GM12878 (cell line): Measurements from ENCODE around the gene ZNF473.
"Not testable (repeated sequence)": the region's sequence is repeated elsewhere in the genome, so short reads cannot be mapped to it uniquely, and the experiment has no call there.

ENCODE experiments used
- BHLHE40 ChIP-seq, 2 experiments: fragments of 450-650 bp in 1 of 2; IDR thresholded peaks; 2 replicates each; pipeline ENCODE4 v1.6.1; 2011 to 2017; ENCODE audit warnings: low read depth in 2 of 2, borderline replicate concordance in 1 of 2, improper control_type of control experiment in 1 of 2, low read length in 1 of 2, mild to moderate bottlenecking in 1 of 2
- EGR1 ChIP-seq, 2 experiments: IDR thresholded peaks; 1 replicate in 1 of 2; 2 replicates in 1 of 2; pipeline ENCODE4 v1.6.1; 2011 to 2012; ENCODE audit warnings: low read depth in 2 of 2, low read length in 2 of 2, borderline replicate concordance in 1 of 2, mild to moderate bottlenecking in 1 of 2, moderate library complexity in 1 of 2
- POLR2A ChIP-seq: IDR thresholded peaks from 2 replicates; pipeline ENCODE4 v1.6.1; 2011; ENCODE audit warnings: low read depth, mild to moderate bottlenecking, low read length
- ZBED1 ChIP-seq: IDR thresholded peaks from 2 replicates; pipeline ENCODE4 v1.6.1; 2016; ENCODE audit warnings: borderline replicate concordance
- TF ChIP-seq, protein P1 (sequence below), 3 experiments: IDR thresholded peaks in 2 of 3; conservative IDR thresholded peaks in 1 of 3; 2 replicates each; pipeline ENCODE4 v1.5.1; 2011; ENCODE audit warnings: low read depth in 3 of 3, low read length in 3 of 3, mild to moderate bottlenecking in 3 of 3, control low read depth in 2 of 3, moderate library complexity in 2 of 3, inconsistent platforms in 1 of 3, mixed read lengths in 1 of 3; ENCODE audit not compliant: control insufficient read depth in 2 of 3, insufficient read depth in 1 of 3; ENCODE audit errors: extremely low read depth in 1 of 3

DNA sequence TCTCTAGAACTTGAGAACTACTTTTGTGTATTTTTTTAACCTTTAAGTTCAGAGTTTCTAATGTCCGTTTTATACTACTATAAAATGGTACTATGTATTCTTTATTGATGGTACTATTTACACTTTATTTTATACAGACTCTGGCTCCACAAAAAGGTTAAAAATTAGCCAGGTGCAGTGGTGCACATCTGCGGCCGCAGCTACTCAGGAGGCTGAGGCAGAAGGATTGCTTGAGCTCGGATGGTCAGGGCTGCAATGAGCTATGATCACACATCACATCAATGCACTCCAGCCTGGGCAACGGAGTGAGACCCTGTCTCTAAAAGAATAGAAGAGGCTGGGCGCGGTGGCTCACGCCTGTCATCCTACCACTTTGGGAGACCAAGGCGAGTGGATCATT lies 66.0 kb downstream of the ZNF473 start:
- not testable (repeated sequence) for TF ChIP-seq BHLHE40 (IDR thresholded peaks at IDR 0.05; ENCODE audit: borderline replicate concordance in 1 of 2, low read depth in 2 of 2, low read length in 1 of 2); POLR2A; EGR1 (IDR thresholded peaks at IDR 0.05; ENCODE audit: borderline replicate concordance in 1 of 2, low read depth in 2 of 2, low read length in 2 of 2); ZBED1
- TF ChIP-seq, protein P1, sequence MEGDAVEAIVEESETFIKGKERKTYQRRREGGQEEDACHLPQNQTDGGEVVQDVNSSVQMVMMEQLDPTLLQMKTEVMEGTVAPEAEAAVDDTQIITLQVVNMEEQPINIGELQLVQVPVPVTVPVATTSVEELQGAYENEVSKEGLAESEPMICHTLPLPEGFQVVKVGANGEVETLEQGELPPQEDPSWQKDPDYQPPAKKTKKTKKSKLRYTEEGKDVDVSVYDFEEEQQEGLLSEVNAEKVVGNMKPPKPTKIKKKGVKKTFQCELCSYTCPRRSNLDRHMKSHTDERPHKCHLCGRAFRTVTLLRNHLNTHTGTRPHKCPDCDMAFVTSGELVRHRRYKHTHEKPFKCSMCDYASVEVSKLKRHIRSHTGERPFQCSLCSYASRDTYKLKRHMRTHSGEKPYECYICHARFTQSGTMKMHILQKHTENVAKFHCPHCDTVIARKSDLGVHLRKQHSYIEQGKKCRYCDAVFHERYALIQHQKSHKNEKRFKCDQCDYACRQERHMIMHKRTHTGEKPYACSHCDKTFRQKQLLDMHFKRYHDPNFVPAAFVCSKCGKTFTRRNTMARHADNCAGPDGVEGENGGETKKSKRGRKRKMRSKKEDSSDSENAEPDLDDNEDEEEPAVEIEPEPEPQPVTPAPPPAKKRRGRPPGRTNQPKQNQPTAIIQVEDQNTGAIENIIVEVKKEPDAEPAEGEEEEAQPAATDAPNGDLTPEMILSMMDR (IDR thresholded peaks at IDR 0.05 in 2 of 3, conservative IDR thresholded peaks at IDR 0.05 in 1 of 3; ENCODE audit: control insufficient read depth in 2 of 3, extremely low read depth in 1 of 3, insufficient read depth in 1 of 3, low read depth in 3 of 3, low read length in 3 of 3) = not testable (repeated sequence)
